Keratinocyte (primary cell): ENCODE results near the gene SDC3. TPM values are rescaled to one million over a fixed set of nuclear protein-coding genes. Genes with fewer than 3 reads are reported as not detected.

Source experiments
- DNase-seq: peaks from one replicate; pipeline ENCODE4 v3.0.0-alpha.2; 2011; ENCODE audit warnings: low read depth, missing footprints, low spot score
- FAIRE-seq: peaks from 2 replicates; lab custom pipeline; 2011; peaks lifted over from hg19 to GRCh38; lab: Jason Lieb, UNC
- H2AFZ ChIP-seq: 2 replicates; pipeline ENCODE4 v1.6.0; 2012; ENCODE audit warnings: low read length, control low read depth, inconsistent platforms; ENCODE audit not compliant: control insufficient read depth
- H3K27ac ChIP-seq: 2 replicates; pipeline ENCODE4 v1.5.1; 2011; ENCODE audit warnings: low read length; ENCODE audit not compliant: control insufficient read depth, insufficient read depth
- H3K27me3 ChIP-seq: 3 replicates; pipeline ENCODE4 v1.6.0; 2011; ENCODE audit warnings: low read length; ENCODE audit not compliant: control insufficient read depth, insufficient read depth; ENCODE audit errors: extremely low read depth
- H3K36me3 ChIP-seq, 2 experiments: 2 replicates in 1 of 2; 3 replicates in 1 of 2; pipeline ENCODE4 v1.5.1; 2011; ENCODE audit warnings: low read length in 2 of 2, mild to moderate bottlenecking in 1 of 2; ENCODE audit not compliant: control insufficient read depth in 2 of 2, insufficient read depth in 2 of 2; ENCODE audit errors: extremely low read depth in 1 of 2
- H3K4me1 ChIP-seq: 3 replicates; pipeline ENCODE4 v1.5.1; 2011; ENCODE audit warnings: low read length; ENCODE audit not compliant: control insufficient read depth, insufficient read depth; ENCODE audit errors: extremely low read depth
- H3K4me2 ChIP-seq: 3 replicates; pipeline ENCODE4 v1.6.0; 2011; ENCODE audit warnings: low read depth, low read length; ENCODE audit not compliant: control insufficient read depth, insufficient read depth; ENCODE audit errors: extremely low read depth
- H3K4me3 ChIP-seq, 3 experiments: fragments of 200-600 bp in 1 of 3; sonication (generic) in 1 of 3; 2 replicates in 2 of 3; 3 replicates in 1 of 3; pipeline ENCODE4 v1.5.1; 2011 to 2016; ENCODE audit warnings: low read length in 3 of 3, mild to moderate bottlenecking in 3 of 3, control low read depth in 2 of 3, inconsistent platforms in 1 of 3, low read depth in 1 of 3, mixed read lengths in 1 of 3, mixed run types in 1 of 3, moderate library complexity in 1 of 3; ENCODE audit not compliant: control insufficient read depth in 2 of 3, insufficient read depth in 2 of 3; ENCODE audit errors: extremely low read depth in 1 of 3
- H3K79me2 ChIP-seq: 2 replicates; pipeline ENCODE4 v1.6.0; 2012; ENCODE audit warnings: low read length; ENCODE audit not compliant: control insufficient read depth, insufficient read depth
- H3K9ac ChIP-seq: 3 replicates; pipeline ENCODE4 v1.6.0; 2011; ENCODE audit warnings: low read length; ENCODE audit not compliant: control insufficient read depth, insufficient read depth; ENCODE audit errors: extremely low read depth
- H3K9me1 ChIP-seq: 3 replicates; pipeline ENCODE4 v1.6.0; 2011; ENCODE audit warnings: low read length; ENCODE audit not compliant: control insufficient read depth, insufficient read depth; ENCODE audit errors: extremely low read depth
- H3K9me3 ChIP-seq: 2 replicates; pipeline ENCODE4 v1.5.1; 2012; ENCODE audit warnings: low read depth, low read length; ENCODE audit not compliant: control insufficient read depth
- H4K20me1 ChIP-seq: 3 replicates; pipeline ENCODE4 v1.6.0; 2011; ENCODE audit warnings: low read length; ENCODE audit not compliant: control insufficient read depth, insufficient read depth; ENCODE audit errors: extremely low read depth
- CTCF ChIP-seq, 3 experiments: IDR thresholded peaks in 1 of 3; conservative IDR thresholded peaks in 1 of 3; optimal IDR thresholded peaks in 1 of 3; 2 replicates in 2 of 3; 3 replicates in 1 of 3; pipeline versions ENCODE3 to v1.5.1; 2011; ENCODE audit warnings: low read length in 3 of 3, mild to moderate bottlenecking in 3 of 3, moderate library complexity in 2 of 3, control low read depth in 1 of 3, inconsistent platforms in 1 of 3; ENCODE audit not compliant: insufficient read depth in 2 of 3; ENCODE audit errors: extremely low read depth in 1 of 3
- EZH2 ChIP-seq: IDR thresholded peaks from one replicate; pipeline ENCODE4 v1.6.1; 2012; ENCODE audit warnings: inconsistent platforms, mild to moderate bottlenecking, low read length, moderate library complexity
- dilution Hi-C: fragments of 300-500 bp; cut with MboI; formaldehyde crosslinking; loops from one replicate; pipeline ENCODE4 v1.7.0; 2020; ENCODE audit warnings: low sequenced_read_pairs; ENCODE audit not compliant: extremely low pct_ligation_motif_present
- polyA plus RNA-seq, 5 experiments: library from polyadenylated mRNA; depleted of rRNA in 3 of 5; stranded (reverse) in 3 of 5; stranded (forward) in 1 of 5; unstranded in 1 of 5; fragments of >200 nt; gene quantifications; 1 replicate in 1 of 5; 2 replicates in 3 of 5; 3 replicates in 1 of 5; pipeline versions ENCODE4 v1.2.1 to v1.2.3, GENCODE V29; 2011 to 2012; ENCODE audit warnings: missing spikeins in 2 of 5, low read depth in 1 of 5, low replicate concordance in 1 of 5

The SDC3 gene
- polyA plus RNA-seq, 1 donor (not counting 4 experiments of a cell fraction or from before 2014, with no cell fraction given) = 8.8 TPM

GRCh38 chr1:30879126-30879786 lies 29.3 kb downstream of the SDC3 start:
- peak overlapping the region; percentile 4 for H3K4me2 ChIP-seq
- no peaks in the 10 kb centered on the region for H3K27me3 ChIP-seq
- no peaks in the 10 kb centered on the region for H4K20me1 ChIP-seq
- no peak overlapping the region for H3K27ac ChIP-seq
- no peaks in the 10 kb centered on the region for H3K79me2 ChIP-seq
- TF ChIP-seq CTCF (optimal IDR thresholded peaks at IDR 0.05 in 1 of 3, IDR thresholded peaks at IDR 0.05 in 1 of 3, conservative IDR thresholded peaks at IDR 0.05 in 1 of 3; ENCODE audit: extremely low read depth in 1 of 3, insufficient read depth in 2 of 3, low read length in 3 of 3) = no peak
- no peak for TF ChIP-seq EZH2
- H2AFZ ChIP-seq = no peak overlapping the region
- H3K4me1 ChIP-seq = peaks cover 22% of the 10 kb centered on the region
- H3K9ac ChIP-seq = peak overlapping the region; percentile 26
- no peaks in the 10 kb centered on the region for H3K9me3 ChIP-seq
- H3K9me1 ChIP-seq = no peaks in the 10 kb centered on the region
- H3K4me3 ChIP-seq = no peak overlapping the region
- H3K36me3 ChIP-seq = peaks cover 0 to 4% of the 10 kb centered on the region in 2 experiments
- dilution Hi-C loops = no loop called here
- no peak for DNase-seq
- no peak for FAIRE-seq

GRCh38 chr1:30878559-30878958 lies 30.0 kb downstream of the SDC3 start:
- peaks cover 0 to 7% of the 10 kb centered on the region in 2 experiments for H3K36me3 ChIP-seq
- no peak overlapping the region for H3K9ac ChIP-seq
- no peaks in the 10 kb centered on the region for H3K27me3 ChIP-seq
- peaks cover 22% of the 10 kb centered on the region for H3K4me1 ChIP-seq
- FAIRE-seq (no peak), DNase-seq (no peak)
- TF ChIP-seq CTCF (optimal IDR thresholded peaks at IDR 0.05 in 1 of 3, IDR thresholded peaks at IDR 0.05 in 1 of 3, conservative IDR thresholded peaks at IDR 0.05 in 1 of 3; ENCODE audit: extremely low read depth in 1 of 3, insufficient read depth in 2 of 3, low read length in 3 of 3) (no peak), EZH2 (no peak)
- H3K79me2 ChIP-seq = no peaks in the 10 kb centered on the region
- H3K4me3 ChIP-seq = no peak overlapping the region
- no peak overlapping the region for H3K4me2 ChIP-seq
- H2AFZ ChIP-seq = no peak overlapping the region
- no peaks in the 10 kb centered on the region for H3K9me1 ChIP-seq
- no peak overlapping the region for H3K27ac ChIP-seq
- H4K20me1 ChIP-seq = no peaks in the 10 kb centered on the region
- H3K9me3 ChIP-seq = peaks cover under 1% of the 10 kb centered on the region
- dilution Hi-C loops = no loop called here
